Skeletal muscle tissue (tissue), 4 donors: ENCODE data around the gene CNDP2. TPM values are rescaled to one million over a fixed set of nuclear protein-coding genes. Genes with fewer than 3 reads are reported as not detected.
"Not testable (repeated sequence)": the region's sequence is repeated elsewhere in the genome, so short reads cannot be mapped to it uniquely, and the experiment has no call there.

Experiments
- H3K27ac ChIP-seq: one replicate; pipeline ENCODE4 v1.7.0; 2013; ENCODE audit warnings: mild to moderate bottlenecking, low read depth, low read length, inconsistent platforms
- H3K27me3 ChIP-seq, 3 donors: one replicate each; pipeline ENCODE4 v1.7.0; 2013; ENCODE audit warnings: low read length in 3 of 3; ENCODE audit not compliant: control insufficient read depth in 3 of 3, insufficient read depth in 3 of 3
- H3K36me3 ChIP-seq, 3 donors: one replicate each; pipeline ENCODE4 v1.7.0; 2013; ENCODE audit warnings: low read length in 3 of 3; ENCODE audit not compliant: control insufficient read depth in 3 of 3, insufficient read depth in 3 of 3
- H3K4me1 ChIP-seq, 3 donors: one replicate each; pipeline ENCODE4 v1.7.0; 2013; ENCODE audit warnings: low read length in 3 of 3, mild to moderate bottlenecking in 3 of 3; ENCODE audit not compliant: control insufficient read depth in 3 of 3, insufficient read depth in 3 of 3
- H3K4me3 ChIP-seq, 3 donors: one replicate each; pipeline ENCODE4 v1.7.0; 2013; ENCODE audit warnings: low read length in 3 of 3
- H3K9ac ChIP-seq, 3 donors: one replicate each; pipeline ENCODE4 v1.7.0; 2013; ENCODE audit warnings: low read length in 3 of 3, mild to moderate bottlenecking in 3 of 3, moderate library complexity in 2 of 3, low read depth in 1 of 3
- H3K9me3 ChIP-seq, 3 donors: one replicate each; pipeline ENCODE4 v1.7.0; 2013; ENCODE audit warnings: low read length in 3 of 3; ENCODE audit not compliant: control insufficient read depth in 3 of 3
- total RNA-seq: library from RNA; depleted of rRNA; stranded (reverse); fragments of >200 nt; gene quantifications from one replicate; pipeline ENCODE4 v1.2.3, GENCODE V29; 2014
- donor health status: Osteomylitis.

CNDP2 gene
- total RNA-seq, 1 donor from 2014 or later = 25.6 TPM

DNA sequence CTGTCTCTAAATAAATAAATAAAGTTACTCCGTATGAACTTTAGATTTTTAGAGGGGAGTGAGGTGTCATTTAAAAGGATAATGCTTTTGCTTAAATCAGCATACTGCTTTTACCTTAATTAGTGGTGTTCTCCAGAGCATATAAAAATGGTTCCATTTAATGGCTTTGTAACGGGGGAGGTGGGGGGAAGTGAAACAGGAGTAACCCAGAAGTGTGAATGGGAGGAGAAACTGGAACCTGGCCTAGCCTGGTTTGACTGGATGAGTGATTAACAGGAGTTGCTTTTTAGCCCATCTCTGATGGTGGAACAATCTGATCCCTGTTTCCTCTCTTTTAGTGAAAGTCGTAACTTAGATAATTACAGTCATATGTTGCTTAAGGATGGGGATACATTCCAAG lies 1.6 kb downstream of the CNDP2 start:
- no peak overlapping the region for H3K9ac ChIP-seq
- H3K4me1 ChIP-seq = peaks cover 10 to 22% (median 20%) of the 10 kb centered on the region in 3 donors
- peaks cover 3 to 15% (median 14%) of the 10 kb centered on the region in 3 donors for H3K36me3 ChIP-seq
- H3K9me3 ChIP-seq = no peaks in the 10 kb centered on the region
- no peak overlapping the region for H3K4me3 ChIP-seq
- no peak overlapping the region for H3K27ac ChIP-seq
- no peaks in the 10 kb centered on the region for H3K27me3 ChIP-seq

DNA sequence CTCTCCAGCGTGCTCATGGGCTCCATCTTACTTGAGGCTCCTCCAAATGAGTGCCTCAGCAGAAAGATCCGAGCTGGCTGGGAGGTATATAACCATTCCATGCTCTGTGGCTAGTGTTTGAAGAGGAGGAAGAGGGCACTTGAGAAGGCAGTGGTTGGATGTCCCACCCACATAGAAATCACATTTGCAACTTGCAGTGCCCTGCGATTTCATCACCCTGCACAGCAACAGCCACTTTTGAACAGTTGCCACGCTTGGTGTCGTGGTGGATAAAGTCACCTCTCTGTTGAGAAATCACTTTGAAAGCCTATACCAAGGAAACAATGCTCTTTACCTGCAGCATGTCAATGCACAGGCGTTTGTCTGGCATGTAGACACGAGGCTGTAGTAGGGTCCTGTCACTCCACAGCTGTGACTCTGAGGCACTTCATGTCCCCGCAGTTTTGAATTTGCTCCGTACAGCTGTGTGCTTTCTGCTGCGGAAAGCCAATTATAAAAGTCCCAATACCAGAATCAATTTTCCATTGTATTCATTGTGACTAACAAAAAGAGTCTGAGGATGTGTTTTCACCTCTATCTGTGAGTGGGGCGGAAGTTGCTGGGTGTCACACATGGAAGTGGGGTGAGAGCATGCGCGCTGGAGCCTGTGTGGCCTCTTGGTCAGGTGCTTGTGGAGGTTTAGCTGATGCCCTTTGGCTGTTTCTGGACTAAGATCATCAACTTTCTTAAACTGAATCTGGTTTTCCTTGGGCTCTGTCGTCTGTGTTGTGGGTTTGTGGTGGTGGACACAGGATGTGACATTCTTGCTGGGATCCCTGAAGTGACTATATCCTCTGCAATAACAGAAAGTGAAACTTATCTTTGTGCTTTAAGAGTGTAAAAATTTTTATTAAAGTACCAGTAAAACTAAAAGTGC lies 2.8 kb downstream of the CNDP2 start:
- H3K4me3 ChIP-seq = peak overlapping the region in 1 of 3 donors; percentile 55
- H3K36me3 ChIP-seq = peaks cover 10 to 21% (median 20%) of the 10 kb centered on the region in 3 donors
- H3K9ac ChIP-seq = peak overlapping the region in 1 of 3 donors; percentile 70
- H3K27me3 ChIP-seq = no peaks in the 10 kb centered on the region
- H3K27ac ChIP-seq = peak overlapping the region; percentile 56
- no peaks in the 10 kb centered on the region for H3K9me3 ChIP-seq
- peaks cover 10 to 22% (median 20%) of the 10 kb centered on the region in 3 donors for H3K4me1 ChIP-seq

DNA sequence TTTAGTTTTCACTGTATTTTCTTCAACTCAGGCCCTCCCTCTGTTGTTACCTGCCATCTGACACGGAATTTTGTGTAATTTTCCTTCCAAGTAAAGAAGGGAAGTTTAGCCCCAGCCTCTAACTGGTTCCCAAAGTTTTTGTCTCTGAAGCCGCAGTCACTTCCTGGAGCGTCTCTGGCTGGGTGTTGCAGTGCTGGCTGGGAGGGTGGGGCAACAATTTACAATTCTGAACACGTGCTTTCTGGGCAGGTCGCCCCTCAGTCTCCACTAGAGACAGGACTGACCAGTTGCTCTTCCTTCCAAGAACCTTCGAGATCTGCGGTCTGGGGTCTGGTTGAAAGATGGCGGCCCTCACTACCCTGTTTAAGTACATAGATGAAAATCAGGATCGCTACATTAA lies 3.5 kb downstream of the CNDP2 start:
- H3K36me3 ChIP-seq = peaks cover 11 to 27% (median 26%) of the 10 kb centered on the region in 3 donors
- H3K27ac ChIP-seq = peak overlapping the region; percentile 56
- peak overlapping the region in 1 of 3 donors; percentile 55 for H3K4me3 ChIP-seq
- H3K4me1 ChIP-seq = peaks cover 10 to 22% (median 20%) of the 10 kb centered on the region in 3 donors
- H3K9ac ChIP-seq = peak overlapping the region in 1 of 3 donors; percentile 70
- H3K27me3 ChIP-seq = no peaks in the 10 kb centered on the region
- H3K9me3 ChIP-seq = no peaks in the 10 kb centered on the region

DNA sequence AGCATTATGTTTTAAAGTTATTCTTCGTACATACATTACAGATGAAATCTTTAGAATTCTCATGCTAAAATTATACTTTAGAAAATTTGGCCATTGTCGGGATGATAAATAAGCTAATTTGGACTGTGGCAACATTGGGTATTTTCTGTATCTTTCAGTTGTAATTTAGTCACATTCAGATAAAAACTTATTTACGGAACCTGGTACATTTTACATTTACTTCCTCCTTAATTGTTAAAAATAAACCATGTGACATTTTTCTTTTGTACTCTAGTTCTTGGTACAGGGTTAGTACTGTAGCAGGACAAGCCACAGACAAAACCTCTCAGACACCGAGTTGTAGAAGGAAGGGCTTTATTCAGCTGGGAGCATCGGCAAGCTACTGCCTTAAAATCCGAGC lies 4.2 kb downstream of the CNDP2 start:
- Histone ChIP-seq H3K27ac (peak overlapping the region; percentile 56), H3K27me3 (no peaks in the 10 kb centered on the region), H3K4me3 (no peak overlapping the region), H3K36me3 (peaks cover 13 to 31% (median 27%) of the 10 kb centered on the region in 3 donors), H3K4me1 (peaks cover 10 to 21% (median 20%) of the 10 kb centered on the region in 3 donors), H3K9ac (no peak overlapping the region), H3K9me3 (no peaks in the 10 kb centered on the region)

DNA sequence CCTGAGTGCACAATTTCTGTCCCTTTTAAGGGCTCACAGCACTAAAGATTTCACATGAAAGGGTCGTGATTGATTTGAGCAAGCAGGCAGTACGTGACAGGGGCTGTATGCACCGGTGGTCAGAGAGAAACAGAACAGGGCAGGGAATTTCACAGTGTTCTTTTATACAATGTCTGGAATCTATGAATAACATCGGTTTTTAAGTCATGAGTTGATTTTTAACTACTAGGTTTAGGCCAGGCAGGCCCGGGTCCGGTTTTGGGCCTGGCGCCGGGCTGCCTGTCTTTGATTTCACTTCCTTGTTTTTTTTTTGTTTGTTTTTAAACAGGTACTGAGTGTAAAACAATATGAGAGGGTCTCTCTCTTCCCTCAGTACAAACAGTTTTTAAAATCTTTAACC lies 4.6 kb downstream of the CNDP2 start:
- not testable (repeated sequence) for H3K27me3 ChIP-seq, H3K9ac ChIP-seq, H3K4me3 ChIP-seq, H3K9me3 ChIP-seq
- peaks cover 14 to 31% (median 31%) of the 10 kb centered on the region in 3 donors for H3K36me3 ChIP-seq
- H3K27ac ChIP-seq = peak overlapping the region; percentile 56
- H3K4me1 ChIP-seq = peaks cover 10 to 20% (median 18%) of the 10 kb centered on the region in 3 donors

DNA sequence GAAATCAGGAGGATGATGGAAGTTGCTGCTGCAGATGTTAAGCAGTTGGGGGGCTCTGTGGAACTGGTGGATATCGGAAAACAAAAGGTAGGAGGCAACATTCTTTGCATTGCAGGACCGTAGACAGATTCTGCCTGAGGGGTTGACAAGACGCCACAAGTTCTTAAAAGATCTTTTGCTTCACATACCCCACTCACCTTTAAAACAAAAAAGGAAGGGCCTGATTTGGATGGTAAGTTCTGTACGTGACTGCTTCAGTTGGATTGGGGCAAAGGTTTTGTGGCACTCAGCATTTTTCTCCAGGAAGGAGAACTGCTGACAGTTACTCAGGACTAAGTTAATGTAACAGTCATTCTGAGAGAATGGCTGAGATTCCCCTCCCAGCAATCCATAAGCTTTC lies 5.2 kb downstream of the CNDP2 start:
- H3K4me3 ChIP-seq = no peak overlapping the region
- H3K36me3 ChIP-seq = peaks cover 16 to 32% (median 31%) of the 10 kb centered on the region in 3 donors
- H3K4me1 ChIP-seq = peaks cover 10 to 20% (median 18%) of the 10 kb centered on the region in 3 donors
- no peak overlapping the region for H3K9ac ChIP-seq
- peak overlapping the region; percentile 6 for H3K27ac ChIP-seq
- H3K9me3 ChIP-seq = no peaks in the 10 kb centered on the region
- no peaks in the 10 kb centered on the region for H3K27me3 ChIP-seq

DNA sequence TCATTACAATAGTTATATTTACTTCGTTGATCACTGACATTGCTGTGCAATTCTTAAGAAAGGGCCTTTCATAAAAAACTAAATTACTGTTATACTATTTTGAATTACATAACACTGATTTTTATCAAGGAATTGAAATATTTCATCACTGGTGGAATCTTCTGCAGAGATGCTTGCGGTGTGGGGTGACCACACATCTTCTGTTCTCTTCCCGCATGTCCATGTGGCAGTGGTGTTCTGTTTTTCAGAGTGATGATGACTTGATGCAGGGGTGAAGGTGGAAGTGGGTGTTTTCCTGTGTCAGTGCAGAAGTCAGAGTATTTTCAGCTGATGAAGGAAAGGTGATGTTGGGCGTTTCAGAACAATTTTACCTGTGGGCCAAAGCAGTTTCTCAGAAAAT lies 7.0 kb downstream of the CNDP2 start:
- H3K9ac ChIP-seq = no peak overlapping the region
- peaks cover 32 to 46% (median 35%) of the 10 kb centered on the region in 3 donors for H3K36me3 ChIP-seq

DNA sequence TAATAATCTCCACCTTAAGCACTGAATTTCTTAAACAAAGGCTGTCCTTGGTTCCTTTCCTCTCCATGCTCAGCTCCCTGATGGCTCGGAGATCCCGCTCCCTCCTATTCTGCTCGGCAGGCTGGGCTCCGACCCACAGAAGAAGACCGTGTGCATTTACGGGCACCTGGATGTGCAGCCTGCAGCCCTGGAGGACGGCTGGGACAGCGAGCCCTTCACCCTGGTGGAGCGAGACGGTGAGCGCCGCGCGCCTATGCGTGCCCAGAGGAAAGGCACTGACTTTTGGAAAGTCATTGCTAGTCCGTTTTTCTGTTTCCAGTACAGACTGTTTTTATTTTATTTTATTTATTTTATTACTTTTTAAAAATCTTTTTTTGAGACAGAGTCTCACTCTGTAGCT lies 9.6 kb downstream of the CNDP2 start:
- peaks cover 50 to 65% (median 52%) of the 10 kb centered on the region in 3 donors for H3K36me3 ChIP-seq
- H3K27ac ChIP-seq = no peak overlapping the region

More for the DNA sequence above, 7.0 kb downstream of the CNDP2 start:
- H3K4me3 ChIP-seq = no peak overlapping the region
- no peak overlapping the region for H3K27ac ChIP-seq
- H3K4me1 ChIP-seq = peaks cover 3 to 10% (median 10%) of the 10 kb centered on the region in 3 donors
- no peaks in the 10 kb centered on the region for H3K27me3 ChIP-seq
- H3K9me3 ChIP-seq = no peaks in the 10 kb centered on the region

DNA sequence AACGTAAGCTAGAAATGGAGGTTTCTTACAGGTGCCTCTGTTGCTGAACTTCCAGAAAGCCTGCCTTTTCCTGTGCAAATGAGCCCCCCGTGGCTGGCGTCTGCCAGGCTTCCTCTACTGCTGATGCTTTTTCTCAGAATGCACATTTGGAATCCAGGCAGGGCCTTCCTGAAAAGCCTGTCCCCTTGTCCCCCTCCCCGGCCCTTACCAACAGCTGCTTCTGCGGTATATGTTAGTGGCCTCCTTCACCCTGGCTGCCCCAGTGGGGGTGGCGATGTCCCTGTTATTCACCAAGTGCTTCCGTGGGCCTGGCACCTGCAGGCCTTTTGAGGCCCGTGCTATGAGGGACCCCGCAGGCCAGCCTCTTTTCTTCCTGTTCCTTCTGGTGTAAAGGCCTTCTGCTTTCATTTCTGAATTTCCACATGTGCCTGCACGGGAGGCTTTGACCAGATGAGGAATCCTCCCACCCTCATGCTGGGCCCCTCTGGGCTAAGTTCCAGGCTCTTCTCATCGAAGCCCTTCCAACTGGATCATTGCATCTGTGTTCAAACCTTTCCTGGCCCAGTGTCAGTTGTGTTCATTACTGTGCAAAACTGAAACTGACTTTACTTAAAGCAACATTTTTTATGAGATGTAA lies 10.4 kb downstream of the CNDP2 start:
- no peak overlapping the region for H3K9ac ChIP-seq
- peaks cover 0 to 3% (median 3%) of the 10 kb centered on the region in 3 donors for H3K4me1 ChIP-seq
- no peaks in the 10 kb centered on the region for H3K27me3 ChIP-seq
- H3K4me3 ChIP-seq = no peak overlapping the region
- no peak overlapping the region for H3K27ac ChIP-seq
- H3K36me3 ChIP-seq = peaks cover 44 to 64% (median 56%) of the 10 kb centered on the region in 3 donors
- no peaks in the 10 kb centered on the region for H3K9me3 ChIP-seq

More for the DNA sequence above, 9.6 kb downstream of the CNDP2 start:
- Histone ChIP-seq H3K9me3 (no peaks in the 10 kb centered on the region), H3K4me1 (peaks cover 0 to 3% (median 3%) of the 10 kb centered on the region in 3 donors), H3K4me3 (no peak overlapping the region), H3K9ac (no peak overlapping the region), H3K27me3 (no peaks in the 10 kb centered on the region)
